Endothelial cell of umbilical vein (primary cell): ENCODE results near the gene EBLN1. TPM values are rescaled to one million over a fixed set of nuclear protein-coding genes. Genes with fewer than 3 reads are reported as not detected.

Experiments
- BruUV-seq: library from RNA; stranded (reverse); fragments of 400-500 nt; replicated peaks from 2 replicates; lab custom pipeline; 2021; lab: Mats Ljungman, UMichigan
- CTCF ChIA-PET: fragments of 300-600, 350-600 bp; sonication (Branson Sonifier 250); formaldehyde crosslinking; loops from one replicate; lab custom pipeline; 2021; ENCODE audit warnings: antibody characterized with exemption, inconsistent platforms; lab: Charles Lee
- POLR2A ChIA-PET: fragments of 300-600, 350-600 bp; sonication (Branson Sonifier 250); formaldehyde crosslinking; loops from one replicate; lab custom pipeline; 2021; ENCODE audit warnings: antibody characterized with exemption, inconsistent platforms; lab: Charles Lee
- DNase-seq: peaks from one replicate; pipeline ENCODE4 v3.0.0-alpha.2; 2011; ENCODE audit warnings: low read depth, low spot score
- FAIRE-seq: peaks from 2 replicates; lab custom pipeline; 2011; peaks lifted over from hg19 to GRCh38; lab: Jason Lieb, UNC
- H2AFZ ChIP-seq: 2 replicates; pipeline ENCODE4 v1.6.0; 2012; ENCODE audit warnings: low read depth, low read length, control low read depth, inconsistent platforms
- H3K27ac ChIP-seq: 2 replicates; pipeline ENCODE4 v1.5.1; 2011; ENCODE audit warnings: low read depth, mild to moderate bottlenecking, control low read depth, low read length, moderate library complexity; ENCODE audit not compliant: insufficient read depth
- H3K27me3 ChIP-seq, 2 experiments: 2 replicates each; pipeline versions ENCODE4 v1.6.0 to v1.6.1; 2011; ENCODE audit warnings: low read length in 2 of 2, mixed read lengths in 1 of 2; ENCODE audit not compliant: control insufficient read depth in 2 of 2, insufficient read depth in 2 of 2
- H3K36me3 ChIP-seq, 2 experiments: 2 replicates in 1 of 2; 3 replicates in 1 of 2; pipeline ENCODE4 v1.5.1; 2011; ENCODE audit warnings: low read length in 2 of 2, mild to moderate bottlenecking in 1 of 2, moderate library complexity in 1 of 2; ENCODE audit not compliant: control insufficient read depth in 2 of 2, insufficient read depth in 2 of 2; ENCODE audit errors: extremely low read depth in 1 of 2
- H3K4me1 ChIP-seq: 3 replicates; pipeline ENCODE4 v1.5.1; 2011; ENCODE audit warnings: mild to moderate bottlenecking, low read length; ENCODE audit not compliant: control insufficient read depth, insufficient read depth; ENCODE audit errors: extremely low read depth
- H3K4me2 ChIP-seq: 2 replicates; pipeline ENCODE4 v1.6.1; 2011; ENCODE audit warnings: low read length, control low read depth, mixed read lengths; ENCODE audit not compliant: insufficient read depth
- H3K4me3 ChIP-seq, 3 experiments: fragments of 200-600 bp in 1 of 3; sonication (generic), shearing (Covaris generic) in 1 of 3; replicated peaks in 1 of 3; 2 replicates each; pipeline ENCODE4 v1.5.1; 2011 to 2016; ENCODE audit warnings: control low read depth in 3 of 3, low read length in 3 of 3, mild to moderate bottlenecking in 2 of 3, inconsistent platforms in 1 of 3, low read depth in 1 of 3, moderate library complexity in 1 of 3; ENCODE audit not compliant: insufficient read depth in 1 of 3
- H3K79me2 ChIP-seq: 2 replicates; pipeline ENCODE4 v1.6.0; 2012; ENCODE audit warnings: low read length, inconsistent platforms; ENCODE audit not compliant: control insufficient read depth, insufficient read depth
- H3K9ac ChIP-seq: replicated peaks from 2 replicates; pipeline ENCODE3; 2011; ENCODE audit warnings: low read length, control low read depth; ENCODE audit not compliant: insufficient read depth; ENCODE audit errors: extremely low read depth
- H3K9me1 ChIP-seq: replicated peaks from 3 replicates; pipeline ENCODE4 v1.6.0; 2011; ENCODE audit warnings: mild to moderate bottlenecking, low read length; ENCODE audit not compliant: control insufficient read depth, insufficient read depth; ENCODE audit errors: extremely low read depth
- H3K9me3 ChIP-seq: replicated peaks from 2 replicates; pipeline ENCODE4 v1.5.1; 2012; ENCODE audit warnings: low read length, inconsistent platforms; ENCODE audit not compliant: control insufficient read depth, insufficient read depth
- H4K20me1 ChIP-seq: replicated peaks from 2 replicates; pipeline ENCODE3; 2011; ENCODE audit warnings: mild to moderate bottlenecking, low read length; ENCODE audit not compliant: control insufficient read depth, insufficient read depth; ENCODE audit errors: extremely low read depth
- CTCF ChIP-seq, 2 donors: IDR thresholded peaks; 1 replicate in 1 of 2; 2 replicates in 1 of 2; pipeline ENCODE4 v1.5.1; 2011; ENCODE audit warnings: low read length in 2 of 2, mild to moderate bottlenecking in 2 of 2, moderate library complexity in 2 of 2, control low read depth in 1 of 2, inconsistent platforms in 1 of 2, low read depth in 1 of 2; ENCODE audit not compliant: insufficient read depth in 1 of 2; ENCODE audit errors: extremely low read depth in 1 of 2
- EZH2 ChIP-seq: IDR thresholded peaks from 2 replicates; pipeline ENCODE4 v1.6.1; 2012; ENCODE audit warnings: borderline replicate concordance, low read depth, mild to moderate bottlenecking, moderate library complexity, low read length, inconsistent platforms; ENCODE audit not compliant: severe bottlenecking
- FOS ChIP-seq: IDR thresholded peaks from 2 replicates; pipeline ENCODE4 v1.6.1; 2011; ENCODE audit warnings: mild to moderate bottlenecking, low read length, moderate library complexity, borderline replicate concordance; ENCODE audit not compliant: insufficient read depth
- GATA2 ChIP-seq: IDR thresholded peaks from 2 replicates; pipeline ENCODE4 v1.7.0; 2011; ENCODE audit warnings: low read depth, mild to moderate bottlenecking, moderate library complexity, mixed read lengths, low read length; ENCODE audit not compliant: insufficient read length, insufficient read depth
- JUN ChIP-seq: IDR thresholded peaks from 2 replicates; pipeline ENCODE4 v1.6.1; 2011; ENCODE audit warnings: borderline replicate concordance, low read depth; ENCODE audit not compliant: insufficient read length, insufficient read depth
- MAX ChIP-seq: IDR thresholded peaks from 2 replicates; pipeline ENCODE4 v1.6.1; 2011; ENCODE audit not compliant: insufficient read depth, insufficient read length
- MYC ChIP-seq: IDR thresholded peaks from one replicate; pipeline ENCODE4 v1.6.1; 2011; ENCODE audit warnings: mild to moderate bottlenecking, low read depth, low read length
- POLR2A ChIP-seq: IDR thresholded peaks from 2 replicates; pipeline ENCODE4 v1.6.1; 2012; ENCODE audit warnings: low read depth, mild to moderate bottlenecking, control low read depth, low read length
- POLR2AphosphoS5 ChIP-seq: IDR thresholded peaks from 2 replicates; pipeline ENCODE4 v1.6.1; 2012; ENCODE audit warnings: low read depth, mild to moderate bottlenecking, control low read depth, low read length, moderate library complexity; ENCODE audit not compliant: insufficient read depth
- dilution Hi-C: fragments of 300-500 bp; cut with MboI; formaldehyde crosslinking; loops from one replicate; pipeline ENCODE4 v1.15.0; 2019; ENCODE audit warnings: low sequenced_read_pairs; ENCODE audit not compliant: extremely low pct_ligation_motif_present
- intact Hi-C: fragments of 100-400 bp; cut with micrococcal nuclease; formaldehyde crosslinking; loops from one replicate; pipeline ENCODE4 v1.10.0; 2022
- polyA plus RNA-seq, 4 experiments: library from polyadenylated mRNA; depleted of rRNA in 3 of 4; stranded (reverse) in 3 of 4; unstranded in 1 of 4; fragments of >200 nt; gene quantifications; 2 replicates each; pipeline versions ENCODE4 v1.2.1 to v1.2.3, GENCODE V29; 2011 to 2012; ENCODE audit warnings: missing spikeins in 1 of 4
- total RNA-seq: library from RNA; stranded (reverse); gene quantifications from 2 replicates; pipeline ENCODE4 v1.2.3, GENCODE V29; 2021

The EBLN1 gene
- total and polyA plus RNA-seq, 2 donors (not counting 3 experiments of a cell fraction or from before 2014, with no cell fraction given), result not detected

GRCh38 chr10:22183771-22184461 lies 33.9 kb downstream of the EBLN1 start:
- H3K27me3 ChIP-seq, result peaks cover 0 to 3% of the 10 kb centered on the region in 2 experiments
- TF ChIP-seq FOS (no peak), POLR2A (no peak), JUN (no peak), POLR2AphosphoS5 (no peak), GATA2 (no peak), CTCF (IDR thresholded peaks at IDR 0.05; ENCODE audit: extremely low read depth in 1 of 2, insufficient read depth in 1 of 2, low read depth in 1 of 2, low read length in 2 of 2) (no peak), EZH2 (no peak), MYC (no peak), MAX (no peak)
- intact Hi-C loops, result no loop called here
- ChIA-PET POLR2A (no interaction called here), CTCF (no interaction called here)
- no peaks in the 10 kb centered on the region for H3K9me1 ChIP-seq
- no peak overlapping the region for H2AFZ ChIP-seq
- no TSS peak for BruUV-seq
- FAIRE-seq, result no peak
- no peak for DNase-seq
- H3K4me1 ChIP-seq, result no peaks in the 10 kb centered on the region
- H4K20me1 ChIP-seq, result no peaks in the 10 kb centered on the region
- H3K36me3 ChIP-seq, result no peaks in the 10 kb centered on the region
- dilution Hi-C loops, result no loop called here
- no peak overlapping the region for H3K27ac ChIP-seq
- no peak overlapping the region for H3K9ac ChIP-seq
- H3K4me3 ChIP-seq, result no peak overlapping the region
- no peaks in the 10 kb centered on the region for H3K9me3 ChIP-seq
- no peak overlapping the region for H3K4me2 ChIP-seq
- no peaks in the 10 kb centered on the region for H3K79me2 ChIP-seq
